Omental fat pad (tissue), 4 donors: ENCODE results near the gene GULP1. TPM values are rescaled to one million over a fixed set of nuclear protein-coding genes. Genes with fewer than 3 reads are reported as not detected.

Experiments used
- ATAC-seq: fragments of 150-250 bp; one replicate; pipeline ENCODE4 v1.9.1; 2016; ENCODE audit warnings: mild to moderate bottlenecking, moderate library complexity; ENCODE audit not compliant: low FRiP score
- DNase-seq: peaks from one replicate; pipeline ENCODE4 v3.0.0-alpha.2; 2019; ENCODE audit warnings: low spot score
- CTCF ChIP-seq, 3 donors: fragments of 450-650 bp; IDR thresholded peaks; one replicate each; pipeline ENCODE4 v1.5.1; 2016 to 2017; ENCODE audit warnings: antibody characterized with exemption in 3 of 3, mild to moderate bottlenecking in 3 of 3, moderate library complexity in 2 of 3
- total RNA-seq, 4 donors: library from RNA; depleted of rRNA; stranded (reverse); fragments of >200 nt; gene quantifications; one replicate each; pipeline ENCODE4 v1.1.0, GENCODE V29; 2016

The GULP1 gene
- total RNA-seq, 4 donors from 2014 or later: 14.1 to 31.5 (median 16.5) TPM

- no peak for TF ChIP-seq CTCF (IDR thresholded peaks at IDR 0.05)
- DNase-seq (no peak), ATAC-seq (no peak)
These were observed 31.2 kb downstream of the GULP1 start for GRCh38 chr2:188322569-188323551.

- DNase-seq (no peak), ATAC-seq (no peak)
- no peak for TF ChIP-seq CTCF (IDR thresholded peaks at IDR 0.05)
These were observed 32.4 kb downstream of the GULP1 start for GRCh38 chr2:188324067-188324466.

GRCh38 chr2:188326290-188326668 lies 34.6 kb downstream of the GULP1 start:
- TF ChIP-seq CTCF (IDR thresholded peaks at IDR 0.05): no peak
- no peak for ATAC-seq

GRCh38 chr2:188326669-188327301 lies 35.1 kb downstream of the GULP1 start:
- no peak for TF ChIP-seq CTCF (IDR thresholded peaks at IDR 0.05)
- no peak for DNase-seq
- ATAC-seq: no peak

More at GRCh38 chr2:188326290-188326668, 34.6 kb downstream of the GULP1 start:
- DNase-seq: no peak

GRCh38 chr2:188327518-188328213 lies 36.0 kb downstream of the GULP1 start:
- no peak for ATAC-seq
- TF ChIP-seq CTCF (IDR thresholded peaks at IDR 0.05): no peak

GRCh38 chr2:188328419-188328818 lies 36.7 kb downstream of the GULP1 start:
- ATAC-seq: no peak
- DNase-seq: no peak
- TF ChIP-seq CTCF (IDR thresholded peaks at IDR 0.05): no peak

More at GRCh38 chr2:188327518-188328213, 36.0 kb downstream of the GULP1 start:
- no peak for DNase-seq
